ENCODE measurements around the gene SPHKAP. TPM values are rescaled to one million over a fixed set of nuclear protein-coding genes. Genes with fewer than 3 reads are reported as not detected.
A peak's percentile ranks its signal among the peaks of the same experiment; 100 is the strongest.
"Not testable (repeated sequence)": the region's sequence is repeated elsewhere in the genome, so short reads cannot be mapped to it uniquely, and the experiment has no call there.

The SPHKAP gene
- total RNA-seq, 2 donors from 2014 or later: 0.08 to 0.10 TPM

- no peak for DNase-seq
- Histone ChIP-seq H3K27me3 (no peaks in the 10 kb centered on the region), H3K27ac (no peak overlapping the region), H3K36me3 (no peaks in the 10 kb centered on the region), H3K9ac (ENCODE audit: low read depth in 2 of 2, low read length in 2 of 2) (no peak overlapping the region), H3K4me1 (no peaks in the 10 kb centered on the region), H3K4me3 (no peak overlapping the region), H3K9me3 (no peaks in the 10 kb centered on the region)
- TF ChIP-seq, protein P1, sequence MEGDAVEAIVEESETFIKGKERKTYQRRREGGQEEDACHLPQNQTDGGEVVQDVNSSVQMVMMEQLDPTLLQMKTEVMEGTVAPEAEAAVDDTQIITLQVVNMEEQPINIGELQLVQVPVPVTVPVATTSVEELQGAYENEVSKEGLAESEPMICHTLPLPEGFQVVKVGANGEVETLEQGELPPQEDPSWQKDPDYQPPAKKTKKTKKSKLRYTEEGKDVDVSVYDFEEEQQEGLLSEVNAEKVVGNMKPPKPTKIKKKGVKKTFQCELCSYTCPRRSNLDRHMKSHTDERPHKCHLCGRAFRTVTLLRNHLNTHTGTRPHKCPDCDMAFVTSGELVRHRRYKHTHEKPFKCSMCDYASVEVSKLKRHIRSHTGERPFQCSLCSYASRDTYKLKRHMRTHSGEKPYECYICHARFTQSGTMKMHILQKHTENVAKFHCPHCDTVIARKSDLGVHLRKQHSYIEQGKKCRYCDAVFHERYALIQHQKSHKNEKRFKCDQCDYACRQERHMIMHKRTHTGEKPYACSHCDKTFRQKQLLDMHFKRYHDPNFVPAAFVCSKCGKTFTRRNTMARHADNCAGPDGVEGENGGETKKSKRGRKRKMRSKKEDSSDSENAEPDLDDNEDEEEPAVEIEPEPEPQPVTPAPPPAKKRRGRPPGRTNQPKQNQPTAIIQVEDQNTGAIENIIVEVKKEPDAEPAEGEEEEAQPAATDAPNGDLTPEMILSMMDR (IDR thresholded peaks at IDR 0.05): no peak
- intact Hi-C loops (cut with DNase I): no loop called here
Observed at GRCh38 chr2:227960317-227960716, 221.2 kb downstream of the SPHKAP start.

DNA sequence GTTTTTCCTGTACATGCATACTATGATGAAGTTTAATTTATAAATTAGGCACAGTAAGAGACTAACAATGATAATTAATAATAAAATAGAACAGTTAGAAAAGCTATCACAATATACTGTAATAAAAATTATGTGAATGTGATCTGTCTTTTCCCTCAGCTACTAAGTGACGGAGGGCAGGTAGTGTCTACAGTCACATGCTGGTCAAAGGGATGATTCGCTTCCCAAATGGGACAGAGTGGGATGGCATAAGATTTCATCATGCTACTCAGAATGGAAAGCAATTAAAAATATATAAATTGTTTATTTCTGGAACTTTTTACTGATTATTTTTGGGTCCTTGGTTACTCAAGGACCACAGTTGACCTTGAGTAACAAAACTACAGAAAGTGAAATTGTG is 238.5 kb downstream of the SPHKAP start:
- no peak overlapping the region for H3K27ac ChIP-seq

DNA sequence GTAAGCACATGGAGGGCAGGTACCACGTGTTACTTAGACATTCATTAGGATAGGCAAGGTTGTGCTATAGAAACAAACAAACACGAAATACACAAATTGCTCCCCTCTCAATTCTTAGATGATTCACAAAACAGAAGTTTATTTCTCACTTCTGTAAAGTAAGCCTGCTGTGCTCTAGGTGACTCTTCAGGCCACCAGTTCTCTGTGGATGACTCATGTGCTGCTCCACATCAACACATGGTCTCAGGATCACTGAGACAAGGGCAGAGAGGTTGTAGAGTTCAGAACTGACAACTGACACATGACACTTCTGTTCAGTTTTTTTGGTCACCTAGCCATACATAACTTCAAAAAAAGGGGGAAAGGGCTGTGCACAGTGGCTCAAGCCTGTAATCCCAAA is 239.5 kb downstream of the SPHKAP start:
- Histone ChIP-seq H3K9me3 (no peaks in the 10 kb centered on the region), H3K4me1 (no peaks in the 10 kb centered on the region), H3K4me3 (no peak overlapping the region), H3K27me3 (no peaks in the 10 kb centered on the region), H3K36me3 (no peaks in the 10 kb centered on the region), H3K27ac (no peak overlapping the region), H3K9ac (ENCODE audit: low read depth in 2 of 2, low read length in 2 of 2) (no peak overlapping the region)
- TF ChIP-seq, protein P1 (IDR thresholded peaks at IDR 0.05): no peak
- intact Hi-C loops (cut with DNase I): no loop called here
- DNase-seq: no peak

More for the DNA sequence above, 238.5 kb downstream of the SPHKAP start:
- no peak overlapping the region for H3K9ac ChIP-seq (ENCODE audit: low read depth in 2 of 2, low read length in 2 of 2)
- no peak for DNase-seq
- H3K36me3 ChIP-seq: no peaks in the 10 kb centered on the region
- TF ChIP-seq, protein P1 (IDR thresholded peaks at IDR 0.05): no peak
- H3K4me1 ChIP-seq: no peaks in the 10 kb centered on the region
- H3K4me3 ChIP-seq: no peak overlapping the region
- H3K9me3 ChIP-seq: no peaks in the 10 kb centered on the region
- intact Hi-C loops (cut with DNase I): no loop called here
- no peaks in the 10 kb centered on the region for H3K27me3 ChIP-seq

- Histone ChIP-seq H3K4me3 (no peak overlapping the region), H3K9me3 (no peaks in the 10 kb centered on the region), H3K4me1 (no peaks in the 10 kb centered on the region), H3K36me3 (no peaks in the 10 kb centered on the region), H3K27ac (no peak overlapping the region), H3K27me3 (no peaks in the 10 kb centered on the region), H3K9ac (ENCODE audit: low read depth in 2 of 2, low read length in 2 of 2) (no peak overlapping the region)
- no peak for DNase-seq
- TF ChIP-seq, protein P1 (IDR thresholded peaks at IDR 0.05): peak; percentile 15
- intact Hi-C loops (cut with DNase I): no loop called here
Observed at GRCh38 chr2:227939271-227940027, 242.0 kb downstream of the SPHKAP start.

GRCh38 chr2:227936249-227936648 is 245.2 kb downstream of the SPHKAP start:
- H3K27me3 ChIP-seq; H3K4me3 ChIP-seq; H3K36me3 ChIP-seq; H3K4me1 ChIP-seq; H3K9me3 ChIP-seq; DNase-seq; H3K9ac ChIP-seq (ENCODE audit: low read depth in 2 of 2, low read length in 2 of 2); intact Hi-C loops (cut with DNase I); H3K27ac ChIP-seq: not testable (repeated sequence)

GRCh38 chr2:227933884-227934283 is 247.6 kb downstream of the SPHKAP start:
- DNase-seq: no peak
- TF ChIP-seq, protein P1 (IDR thresholded peaks at IDR 0.05): no peak
- H3K4me1 ChIP-seq: no peaks in the 10 kb centered on the region
- no peaks in the 10 kb centered on the region for H3K27me3 ChIP-seq
- intact Hi-C loops (cut with DNase I): no loop called here
- no peaks in the 10 kb centered on the region for H3K36me3 ChIP-seq
- H3K27ac ChIP-seq: no peak overlapping the region
- no peaks in the 10 kb centered on the region for H3K9me3 ChIP-seq
- H3K9ac ChIP-seq (ENCODE audit: low read depth in 2 of 2, low read length in 2 of 2): no peak overlapping the region
- no peak overlapping the region for H3K4me3 ChIP-seq

Measured in colonic mucosa (tissue), 4 donors.